SK-N-SH (cell line): ENCODE measurements around the gene GRIN2A. TPM values are rescaled to one million over a fixed set of nuclear protein-coding genes. Genes with fewer than 3 reads are reported as not detected.

Experiments used
- CTCF ChIA-PET: fragments of 300-600, 350-600 bp; formaldehyde crosslinking; extraction: SDS; loops from one replicate; lab custom pipeline; 2021; lab: Yijun Ruan, JAX
- POLR2A ChIA-PET: fragments of 350-600 bp; sonication (Branson Sonifier 250); formaldehyde crosslinking; extraction: SDS; loops from one replicate; lab custom pipeline; 2020; ENCODE audit warnings: antibody characterized with exemption, inconsistent platforms; lab: Yijun Ruan, JAX
- DNase-seq: peaks from one replicate; pipeline ENCODE4 v3.0.0; 2012
- H2AFZ ChIP-seq: fragments of 200-600 bp; sonication (generic); 2 replicates; pipeline ENCODE4 v1.8.1; 2016; ENCODE audit warnings: antibody characterized with exemption, mild to moderate bottlenecking, low read depth
- H3F3A ChIP-seq: fragments of 200-600 bp; sonication (generic); replicated peaks from 2 replicates; pipeline ENCODE3; 2016; ENCODE audit warnings: antibody characterized with exemption, mild to moderate bottlenecking; ENCODE audit not compliant: insufficient read depth
- H3K27ac ChIP-seq, 2 experiments: fragments of 200-500 bp in 1 of 2; fragments of 200-600 bp in 1 of 2; sonication (Bioruptor generic) in 1 of 2; sonication (generic), shearing (Covaris generic) in 1 of 2; 2 replicates each; pipeline versions ENCODE4 v1.5.1 to v1.6.1; 2014 to 2016; ENCODE audit warnings: low read depth in 2 of 2, inconsistent platforms in 1 of 2, low read length in 1 of 2, mild to moderate bottlenecking in 1 of 2, mixed read lengths in 1 of 2
- H3K27me3 ChIP-seq: fragments of 200-600 bp; sonication (generic), shearing (Covaris generic); 2 replicates; pipeline ENCODE4 v1.6.1; 2016; ENCODE audit warnings: mixed run types; ENCODE audit not compliant: insufficient read depth
- H3K36me3 ChIP-seq, 2 experiments: fragments of 200-500 bp in 1 of 2; fragments of 200-600 bp in 1 of 2; sonication (Bioruptor generic) in 1 of 2; sonication (generic) in 1 of 2; replicated peaks in 1 of 2; 2 replicates each; pipeline versions ENCODE3 to v1.5.1; 2014 to 2016; ENCODE audit warnings: low read length in 1 of 2, mild to moderate bottlenecking in 1 of 2; ENCODE audit not compliant: insufficient read depth in 2 of 2, control insufficient read depth in 1 of 2
- H3K4me1 ChIP-seq, 2 experiments: fragments of 200-500 bp in 1 of 2; fragments of 200-600 bp in 1 of 2; sonication (Bioruptor generic) in 1 of 2; sonication (generic), shearing (Covaris generic) in 1 of 2; 2 replicates each; pipeline versions ENCODE4 v1.5.1 to v1.6.1; 2014 to 2016; ENCODE audit warnings: low read depth in 1 of 2, low read length in 1 of 2, mixed run types in 1 of 2; ENCODE audit not compliant: insufficient read depth in 2 of 2, control insufficient read depth in 1 of 2
- H3K4me2 ChIP-seq: fragments of 200-600 bp; sonication (generic), shearing (Covaris generic); 2 replicates; pipeline ENCODE4 v1.6.1; 2017; ENCODE audit warnings: mixed run types
- H3K4me3 ChIP-seq, 2 experiments: fragments of 200-500 bp in 1 of 2; fragments of 200-600 bp in 1 of 2; sonication (Bioruptor generic) in 1 of 2; sonication (generic), shearing (Covaris generic) in 1 of 2; 2 replicates each; pipeline versions ENCODE4 v1.5.1 to v1.8.1; 2014 to 2016; ENCODE audit warnings: low read depth in 2 of 2, inconsistent platforms in 1 of 2, low read length in 1 of 2, mild to moderate bottlenecking in 1 of 2, mixed read lengths in 1 of 2, moderate library complexity in 1 of 2
- H3K79me2 ChIP-seq: fragments of 200-600 bp; sonication (generic); 2 replicates; pipeline ENCODE4 v1.8.1; 2017; ENCODE audit warnings: mild to moderate bottlenecking; ENCODE audit not compliant: insufficient read depth
- H3K9ac ChIP-seq: fragments of 200-600 bp; sonication (generic); 2 replicates; pipeline ENCODE4 v1.6.1; 2017; ENCODE audit warnings: mixed run types
- H3K9me2 ChIP-seq: fragments of 200-600 bp; sonication (generic); 2 replicates; pipeline ENCODE4 v1.6.1; 2017; ENCODE audit warnings: mixed run types
- H3K9me3 ChIP-seq: fragments of 200-600 bp; sonication (generic); 2 replicates; pipeline ENCODE4 v1.6.1; 2017; ENCODE audit warnings: mixed run types, mild to moderate bottlenecking, moderate library complexity
- H4K20me1 ChIP-seq: fragments of 200-600 bp; sonication (generic); 2 replicates; pipeline ENCODE4 v1.6.1; 2017; ENCODE audit warnings: mild to moderate bottlenecking, mixed run types; ENCODE audit not compliant: insufficient read depth
- CHD2 ChIP-seq: fragments of 150-350 bp; IDR thresholded peaks from 2 replicates; pipeline ENCODE4 v1.6.1; 2018; ENCODE audit warnings: low read length; ENCODE audit not compliant: partially characterized antibody
- EZH2phosphoT487 ChIP-seq: fragments of 200-600 bp; sonication (generic); IDR thresholded peaks from 2 replicates; pipeline ENCODE4 v1.6.1; 2017; ENCODE audit warnings: low read depth, mixed run types, mild to moderate bottlenecking, antibody characterized with exemption, moderate library complexity, borderline replicate concordance
- FOSL2 ChIP-seq: IDR thresholded peaks from 2 replicates; pipeline ENCODE4 v1.4.0; 2012; ENCODE audit warnings: low read depth, mild to moderate bottlenecking, moderate library complexity, borderline replicate concordance
- FOXJ3 ChIP-seq: sonication (generic); formaldehyde crosslinking; IDR thresholded peaks from 2 replicates; pipeline ENCODE4 v1.5.1; 2020; ENCODE audit warnings: mild to moderate bottlenecking, missing genetic modification reagents
- FOXM1 ChIP-seq: IDR thresholded peaks from 2 replicates; pipeline ENCODE4 v1.4.0; 2012; ENCODE audit warnings: low read depth, mild to moderate bottlenecking
- GATA2 ChIP-seq: sonication (generic); formaldehyde crosslinking; IDR thresholded peaks from 2 replicates; pipeline ENCODE4 v1.5.0; 2020; ENCODE audit warnings: mild to moderate bottlenecking, missing genetic modification reagents
- JUND ChIP-seq: IDR thresholded peaks from 2 replicates; pipeline ENCODE4 v1.4.0; 2012
- MAX ChIP-seq: IDR thresholded peaks from 2 replicates; pipeline ENCODE4 v1.4.0; 2012; ENCODE audit warnings: low read depth
- MEF2A ChIP-seq: IDR thresholded peaks from 2 replicates; pipeline ENCODE4 v1.4.0; 2012; ENCODE audit warnings: low read depth, borderline replicate concordance
- RAD21 ChIP-seq: IDR thresholded peaks from 2 replicates; pipeline ENCODE4 v1.6.1; 2012; ENCODE audit warnings: mild to moderate bottlenecking, low read length
- RCOR1 ChIP-seq: fragments of 150-350 bp; IDR thresholded peaks from 2 replicates; pipeline ENCODE4 v1.6.1; 2017; ENCODE audit warnings: antibody characterized with exemption, low read length
- RFX5 ChIP-seq: IDR thresholded peaks from 2 replicates; pipeline ENCODE4 v1.6.1; 2012; ENCODE audit warnings: mild to moderate bottlenecking, improper control_type of control experiment, low read length
- RXRA ChIP-seq: IDR thresholded peaks from 2 replicates; pipeline ENCODE4 v1.4.0; 2012; ENCODE audit warnings: low read depth, mild to moderate bottlenecking, borderline replicate concordance
- SIN3A ChIP-seq: IDR thresholded peaks from 2 replicates; pipeline ENCODE4 v1.6.1; 2012; ENCODE audit warnings: low read depth, mild to moderate bottlenecking, low read length, moderate library complexity, borderline replicate concordance
- SMC3 ChIP-seq: IDR thresholded peaks from 2 replicates; pipeline ENCODE4 v1.6.1; 2012; ENCODE audit warnings: low read depth, low read length, improper control_type of control experiment
- TCF12 ChIP-seq: IDR thresholded peaks from 2 replicates; pipeline ENCODE4 v1.4.0; 2012
- TEAD4 ChIP-seq: IDR thresholded peaks from 2 replicates; pipeline ENCODE4 v1.4.0; 2012; ENCODE audit warnings: mild to moderate bottlenecking, borderline replicate concordance; ENCODE audit not compliant: insufficient read depth
- WGBS: methylation state at CpG from one replicate; pipeline ENCODE4 v1.1.6; 2017; ENCODE audit warnings: low lambda C conversion rate; 5-methylcytosine and 5-hydroxymethylcytosine counted together
- polyA plus RNA-seq, 3 experiments: library from polyadenylated mRNA; depleted of rRNA; stranded (reverse); fragments of >200 nt; gene quantifications; 2 replicates each; pipeline ENCODE4 v1.2.3, GENCODE V29; 2012
- TF ChIP-seq, protein P1 (sequence below): fragments of 150-350 bp; IDR thresholded peaks from 2 replicates; pipeline ENCODE4 v1.6.1; 2017; ENCODE audit warnings: antibody characterized with exemption, low read length, low read depth, borderline replicate concordance
- TF ChIP-seq, protein P2 (sequence below): fragments of 200-600 bp; sonication (generic); IDR thresholded peaks from 2 replicates; pipeline ENCODE4 v1.6.1; 2017; ENCODE audit warnings: antibody characterized with exemption, mild to moderate bottlenecking, moderate library complexity
- TF ChIP-seq, protein P3 (sequence below): IDR thresholded peaks from 2 replicates; pipeline ENCODE4; 2012

GRIN2A gene
- polyA plus RNA-seq, 1 of the 3 experiments (the other 2 are of a cell fraction), result not detected

DNA sequence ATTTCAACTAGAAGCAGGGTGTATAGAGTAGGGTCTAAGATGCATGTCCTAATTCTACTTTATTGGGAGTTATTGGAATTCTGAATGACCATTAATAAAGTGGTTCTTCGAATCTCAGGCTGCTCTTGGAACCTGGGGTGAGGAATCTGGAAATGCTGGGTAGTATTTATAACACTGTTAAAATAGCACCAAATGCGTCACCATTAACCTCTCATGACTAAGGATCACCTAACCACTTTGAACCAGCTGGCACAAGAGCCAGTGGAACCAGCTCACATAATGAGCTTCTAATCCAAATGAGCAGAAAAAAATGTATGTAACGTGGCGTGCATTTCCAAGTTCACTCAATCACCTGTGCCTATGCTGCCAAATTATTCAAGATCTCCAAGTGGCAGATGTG lies 281.7 kb downstream of the GRIN2A start:
- Histone ChIP-seq H4K20me1 (no peaks in the 10 kb centered on the region), H2AFZ (no peak overlapping the region), H3K4me2 (no peak overlapping the region), H3K79me2 (no peaks in the 10 kb centered on the region), H3K4me1 (no peaks in the 10 kb centered on the region), H3K9me2 (no peaks in the 10 kb centered on the region), H3K9me3 (no peaks in the 10 kb centered on the region), H3K27ac (no peak overlapping the region), H3K9ac (no peak overlapping the region), H3K36me3 (no peaks in the 10 kb centered on the region), H3F3A (no peaks in the 10 kb centered on the region), H3K4me3 (no peak overlapping the region), H3K27me3 (no peaks in the 10 kb centered on the region)
- TF ChIP-seq FOXM1, result no peak
- no peak for TF ChIP-seq FOSL2
- TF ChIP-seq TEAD4, result no peak
- TF ChIP-seq, protein P1, sequence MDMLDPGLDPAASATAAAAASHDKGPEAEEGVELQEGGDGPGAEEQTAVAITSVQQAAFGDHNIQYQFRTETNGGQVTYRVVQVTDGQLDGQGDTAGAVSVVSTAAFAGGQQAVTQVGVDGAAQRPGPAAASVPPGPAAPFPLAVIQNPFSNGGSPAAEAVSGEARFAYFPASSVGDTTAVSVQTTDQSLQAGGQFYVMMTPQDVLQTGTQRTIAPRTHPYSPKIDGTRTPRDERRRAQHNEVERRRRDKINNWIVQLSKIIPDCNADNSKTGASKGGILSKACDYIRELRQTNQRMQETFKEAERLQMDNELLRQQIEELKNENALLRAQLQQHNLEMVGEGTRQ, result no peak
- no peak for TF ChIP-seq TCF12
- TF ChIP-seq MEF2A, result no peak
- TF ChIP-seq FOXJ3 (CRISPR knock-in tag), result no peak
- no peak for TF ChIP-seq GATA2 (CRISPR knock-in tag)
- no peak for TF ChIP-seq JUND
- TF ChIP-seq MAX, result no peak
- TF ChIP-seq, protein P2, sequence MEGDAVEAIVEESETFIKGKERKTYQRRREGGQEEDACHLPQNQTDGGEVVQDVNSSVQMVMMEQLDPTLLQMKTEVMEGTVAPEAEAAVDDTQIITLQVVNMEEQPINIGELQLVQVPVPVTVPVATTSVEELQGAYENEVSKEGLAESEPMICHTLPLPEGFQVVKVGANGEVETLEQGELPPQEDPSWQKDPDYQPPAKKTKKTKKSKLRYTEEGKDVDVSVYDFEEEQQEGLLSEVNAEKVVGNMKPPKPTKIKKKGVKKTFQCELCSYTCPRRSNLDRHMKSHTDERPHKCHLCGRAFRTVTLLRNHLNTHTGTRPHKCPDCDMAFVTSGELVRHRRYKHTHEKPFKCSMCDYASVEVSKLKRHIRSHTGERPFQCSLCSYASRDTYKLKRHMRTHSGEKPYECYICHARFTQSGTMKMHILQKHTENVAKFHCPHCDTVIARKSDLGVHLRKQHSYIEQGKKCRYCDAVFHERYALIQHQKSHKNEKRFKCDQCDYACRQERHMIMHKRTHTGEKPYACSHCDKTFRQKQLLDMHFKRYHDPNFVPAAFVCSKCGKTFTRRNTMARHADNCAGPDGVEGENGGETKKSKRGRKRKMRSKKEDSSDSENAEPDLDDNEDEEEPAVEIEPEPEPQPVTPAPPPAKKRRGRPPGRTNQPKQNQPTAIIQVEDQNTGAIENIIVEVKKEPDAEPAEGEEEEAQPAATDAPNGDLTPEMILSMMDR, result no peak
- no peak for TF ChIP-seq RXRA
- no peak for TF ChIP-seq SIN3A
- TF ChIP-seq, protein P3, sequence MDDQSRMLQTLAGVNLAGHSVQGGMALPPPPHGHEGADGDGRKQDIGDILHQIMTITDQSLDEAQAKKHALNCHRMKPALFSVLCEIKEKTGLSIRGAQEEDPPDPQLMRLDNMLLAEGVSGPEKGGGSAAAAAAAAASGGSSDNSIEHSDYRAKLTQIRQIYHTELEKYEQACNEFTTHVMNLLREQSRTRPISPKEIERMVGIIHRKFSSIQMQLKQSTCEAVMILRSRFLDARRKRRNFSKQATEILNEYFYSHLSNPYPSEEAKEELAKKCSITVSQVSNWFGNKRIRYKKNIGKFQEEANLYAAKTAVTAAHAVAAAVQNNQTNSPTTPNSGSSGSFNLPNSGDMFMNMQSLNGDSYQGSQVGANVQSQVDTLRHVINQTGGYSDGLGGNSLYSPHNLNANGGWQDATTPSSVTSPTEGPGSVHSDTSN, result no peak
- no peak for TF ChIP-seq CHD2
- TF ChIP-seq SMC3, result no peak
- no peak for TF ChIP-seq RFX5
- no peak for TF ChIP-seq EZH2phosphoT487
- TF ChIP-seq RCOR1, result no peak
- TF ChIP-seq RAD21, result no peak
- ChIA-PET POLR2A (no interaction called here), CTCF (no interaction called here)
- 17% methylated on average over 4 of the region's 4 CpGs for WGBS
- DNase-seq, result no peak
